NCI-H1930 (cell line): ENCODE results near the gene TYR.
"Not testable (repeated sequence)": the region's sequence is repeated elsewhere in the genome, so short reads cannot be mapped to it uniquely, and the experiment has no call there.

Experiments
- DNase-seq, 2 experiments: peaks; one replicate each; lab custom pipeline; 2025; lab: John Stamatoyannopoulos, UW

TYR gene

GRCh38 chr11:89177691-89178231 is at the start of gene TYR:
TYR (plus strand) TSS chr11:89177875; CDS start chr11:89177954, 79 bp downstream.
- DNase-seq, result no peak

DNA sequence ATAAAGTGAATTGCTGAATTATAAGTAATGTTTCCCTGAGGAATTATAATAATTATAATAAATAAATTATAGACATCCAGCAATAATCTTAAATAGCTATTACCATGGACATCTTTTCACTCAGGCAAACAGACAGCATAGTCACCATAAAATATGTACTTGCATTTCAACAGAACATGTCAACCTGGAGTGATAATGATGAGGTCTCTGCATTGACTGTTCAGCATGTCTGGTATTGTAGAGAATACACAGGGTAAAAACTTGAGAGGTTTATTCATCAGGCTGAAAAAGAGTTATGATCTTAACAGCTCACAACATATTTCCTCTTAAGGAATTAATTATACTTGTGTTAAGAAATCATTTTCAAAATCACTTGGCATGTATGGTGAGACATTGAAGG is 41.1 kb upstream of the TYR start:
- no peak for DNase-seq

DNA sequence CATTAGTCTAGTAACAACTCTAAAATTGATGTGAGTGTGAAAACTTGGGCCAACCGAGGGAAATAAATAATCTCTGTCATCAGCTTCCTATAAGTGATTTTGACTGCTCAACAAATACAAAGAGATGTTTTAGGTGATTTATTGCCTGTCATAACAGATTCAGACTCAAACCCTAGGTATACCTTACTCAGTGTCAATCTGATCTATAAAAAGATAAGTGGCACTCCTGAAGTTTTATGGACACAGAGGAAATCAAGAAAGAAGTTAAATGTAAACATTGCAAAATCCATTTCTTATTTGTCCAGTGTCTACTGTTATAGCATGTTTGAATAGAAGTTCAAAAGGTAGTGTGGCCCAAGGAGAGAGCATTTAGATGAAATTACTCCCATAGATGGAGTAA is 30.4 kb upstream of the TYR start:
- DNase-seq, result no peak

- no peak for DNase-seq
Measured at GRCh38 chr11:89159974-89160373, 17.7 kb upstream of the TYR start.

- DNase-seq, result no peak
Measured at GRCh38 chr11:89161949-89162348, 15.7 kb upstream of the TYR start.

DNA sequence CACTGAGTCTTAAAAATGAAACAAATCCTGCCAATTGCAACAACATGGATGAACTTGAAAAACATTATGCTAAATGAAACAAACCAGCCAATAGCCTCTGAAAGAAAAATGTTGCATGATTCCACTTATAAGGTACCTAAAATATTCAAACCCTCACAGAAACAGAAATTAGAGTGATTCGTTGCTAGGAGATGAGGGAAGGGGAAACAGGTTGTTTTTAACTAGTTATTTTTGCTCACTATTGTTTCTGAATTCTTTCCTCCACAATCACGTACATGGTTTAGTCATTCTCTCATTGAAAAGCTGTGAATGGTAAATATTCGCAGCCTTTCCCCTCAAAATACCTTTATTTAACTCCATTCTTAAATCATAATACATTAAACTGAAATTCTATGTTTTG is 14.0 kb upstream of the TYR start:
- DNase-seq, result no peak

GRCh38 chr11:89168396-89168795 is 9.3 kb upstream of the TYR start:
- DNase-seq, result no peak

DNA sequence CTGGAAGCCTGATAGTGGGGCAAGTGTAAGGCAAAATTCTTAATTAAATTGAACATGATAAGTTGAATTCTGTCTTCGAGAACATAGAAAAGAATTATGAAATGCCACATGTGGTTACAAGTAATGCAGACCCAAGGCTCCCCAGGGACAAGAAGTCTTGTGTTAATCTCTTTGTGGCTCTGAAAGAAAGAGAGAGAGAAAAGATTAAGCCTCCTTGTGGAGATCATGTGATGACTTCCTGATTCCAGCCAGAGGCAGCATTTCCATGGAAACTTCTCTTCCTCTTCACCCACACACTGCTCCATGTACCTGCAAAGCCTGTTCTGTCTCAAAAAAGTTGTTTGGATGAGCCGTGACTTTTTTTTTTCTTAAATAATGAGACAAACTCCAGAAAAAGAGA is 1.9 kb upstream of the TYR start:
- no peak for DNase-seq

DNA sequence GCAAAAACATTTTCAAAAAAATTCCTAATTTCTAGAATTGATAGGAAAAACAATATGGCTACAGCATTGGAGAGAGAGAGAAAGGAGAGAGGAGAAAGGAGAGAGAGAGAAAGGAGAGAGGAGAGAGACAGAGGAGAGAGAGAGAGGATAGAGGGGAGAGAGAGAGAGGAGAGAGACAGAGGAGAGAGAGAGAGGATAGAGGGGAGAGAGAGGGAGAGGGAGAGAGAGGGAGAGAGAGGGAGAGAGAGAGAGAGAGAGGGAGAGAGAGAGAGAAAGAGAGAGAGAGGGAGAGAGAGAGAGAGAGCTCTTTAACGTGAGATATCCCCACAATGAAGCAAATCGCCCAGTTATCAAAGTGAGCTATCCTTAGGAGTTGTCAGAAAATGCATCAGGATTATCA is 737 bp upstream of the TYR start:
- no peak for DNase-seq

DNA sequence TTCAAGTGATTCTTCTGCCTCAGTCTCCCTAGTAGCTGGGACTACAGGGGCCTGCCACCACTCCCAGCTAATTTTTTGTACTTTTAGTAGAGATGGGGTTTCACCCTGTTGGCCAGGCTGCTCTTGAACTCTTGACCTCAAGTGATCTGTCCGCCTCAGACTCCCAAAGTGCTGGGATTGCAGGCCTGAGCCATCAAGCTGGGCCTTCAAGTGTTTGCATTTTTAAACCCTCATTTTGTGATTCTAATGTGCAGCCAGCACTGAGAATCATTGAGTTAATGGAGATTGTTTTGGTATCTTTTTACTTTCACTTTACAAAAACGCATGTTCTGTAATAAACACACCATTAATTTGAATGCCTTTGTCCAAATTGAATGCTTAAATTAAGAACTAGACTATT is 3.4 kb downstream of the TYR start:
- DNase-seq, result no peak

GRCh38 chr11:89182773-89183518 is 5.3 kb downstream of the TYR start:
- DNase-seq, result no peak

GRCh38 chr11:89184021-89184420 is 6.3 kb downstream of the TYR start:
- DNase-seq, result no peak

DNA sequence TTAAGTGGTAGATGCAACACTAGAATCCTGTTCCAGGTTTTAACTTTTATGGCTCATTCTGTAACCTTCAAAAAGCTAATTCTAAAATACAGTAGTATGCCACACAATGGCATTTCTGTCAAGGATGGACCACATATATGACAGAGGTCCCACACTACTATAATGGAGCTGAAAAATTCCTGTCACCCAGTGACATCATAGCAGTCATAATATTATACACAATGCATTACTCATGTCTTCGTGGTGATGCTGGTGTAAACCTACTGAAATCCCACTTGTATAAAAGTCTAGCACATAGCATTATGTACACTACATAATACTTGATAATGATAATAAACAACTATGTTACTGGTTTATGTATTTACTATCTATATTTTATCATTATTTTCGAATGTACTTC is 12.1 kb downstream of the TYR start:
- DNase-seq, result no peak

GRCh38 chr11:89201138-89201537 is 23.5 kb downstream of the TYR start:
- no peak for DNase-seq

GRCh38 chr11:89203814-89204213 is 26.1 kb downstream of the TYR start:
- no peak for DNase-seq

DNA sequence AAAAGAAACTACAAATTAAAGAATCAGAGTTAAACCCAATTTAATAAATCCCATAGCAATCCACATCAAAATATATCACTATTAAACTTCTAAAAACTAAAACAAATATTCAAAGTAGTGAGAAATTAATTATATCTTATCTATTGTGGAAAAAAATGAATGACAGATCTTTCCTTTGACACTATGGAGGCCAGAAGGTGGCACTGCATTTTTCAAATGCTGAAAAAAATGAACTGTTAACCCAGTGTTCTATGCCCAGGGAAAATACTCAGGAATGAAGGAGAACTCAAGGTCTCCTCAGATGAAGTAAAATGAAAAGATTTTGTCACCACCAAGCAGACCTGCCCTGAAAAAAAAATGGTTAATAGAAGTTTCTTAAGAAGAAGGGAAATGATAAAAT is 27.7 kb downstream of the TYR start:
- DNase-seq, result no peak

DNA sequence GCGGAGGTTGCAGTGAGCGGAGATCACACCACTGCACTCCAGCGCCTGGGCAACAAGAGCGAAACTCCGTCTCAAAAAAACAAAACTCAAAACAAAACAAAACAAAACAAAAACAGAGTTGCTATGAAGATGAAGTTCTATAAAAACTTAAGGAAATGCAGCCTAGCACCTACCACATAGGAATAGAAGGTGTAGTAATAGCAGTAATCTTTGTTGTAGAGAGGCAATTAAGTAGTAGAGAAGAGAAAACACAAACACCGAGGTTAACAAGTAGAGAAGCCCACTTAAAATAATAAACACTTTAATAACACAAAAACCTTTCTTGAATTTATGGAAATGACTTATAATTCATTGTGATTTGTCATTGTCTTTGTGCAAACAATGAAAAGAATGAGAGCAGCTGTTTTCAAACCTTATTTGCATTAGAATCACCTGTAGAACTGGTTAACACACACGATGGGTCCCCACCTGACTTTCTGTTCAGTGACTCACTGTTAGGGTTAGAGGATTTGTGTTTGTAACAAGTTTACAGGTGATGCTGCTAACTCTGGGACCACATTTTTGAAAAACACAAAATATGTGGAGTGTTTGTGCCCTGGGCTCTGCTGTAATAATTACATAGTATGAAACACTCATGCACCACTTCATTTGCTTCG is 43.1 kb downstream of the TYR start:
- no peak for DNase-seq

GRCh38 chr11:89235083-89235482 is 57.4 kb downstream of the TYR start:
- DNase-seq, result no peak

GRCh38 chr11:89235976-89236375 is 58.3 kb downstream of the TYR start:
- no peak for DNase-seq

GRCh38 chr11:89247007-89247406 is 69.3 kb downstream of the TYR start:
- not testable (repeated sequence) for DNase-seq

- DNase-seq, result no peak
Measured at GRCh38 chr11:89249196-89249595, 71.5 kb downstream of the TYR start.

- not testable (repeated sequence) for DNase-seq
Measured at GRCh38 chr11:89261483-89261882, 83.8 kb downstream of the TYR start.

- DNase-seq, result no peak
Measured at GRCh38 chr11:89267660-89268302, 90.1 kb downstream of the TYR start.
